Measurements from ENCODE around the gene FRK.
A peak's percentile ranks its signal among the peaks of the same experiment; 100 is the strongest.

- TF ChIP-seq EZH2 (IDR thresholded peaks at IDR 0.05; ENCODE audit: insufficient read depth, low read length) = no peak
- TF ChIP-seq CTCF (IDR thresholded peaks at IDR 0.05; ENCODE audit: insufficient read depth, low read depth, low read length) = peak; percentile 39
Observed at GRCh38 chr6:116096979-116097816, 36.5 kb upstream of the FRK start.
